ENCODE data around the gene PAAF1.

Gene PAAF1

GRCh38 chr11:73946798-73947458 is 70.1 kb downstream of the PAAF1 start:
- no peak for DNase-seq (ENCODE audit: low read depth)

GRCh38 chr11:73949246-73949645 is 72.4 kb downstream of the PAAF1 start:
- DNase-seq (ENCODE audit: low read depth): no peak

- no peak for DNase-seq (ENCODE audit: low read depth)
These were observed 73.1 kb downstream of the PAAF1 start for GRCh38 chr11:73949912-73950311.

GRCh38 chr11:73950869-73951710 is 74.3 kb downstream of the PAAF1 start, which contains the start of gene DNAJB13:
Gene DNAJB13 (plus strand): TSS chr11:73951026. CDS start chr11:73951070, 44 bp downstream.
- DNase-seq (ENCODE audit: low read depth): no peak

- DNase-seq (ENCODE audit: low read depth): no peak
These were observed 75.0 kb downstream of the PAAF1 start for GRCh38 chr11:73951797-73952196.

GRCh38 chr11:73956876-73957653 is 80.3 kb downstream of the PAAF1 start:
- DNase-seq (ENCODE audit: low read depth): no peak

GRCh38 chr11:73957654-73958361 is 81.0 kb downstream of the PAAF1 start:
- no peak for DNase-seq (ENCODE audit: low read depth)

- no peak for DNase-seq (ENCODE audit: low read depth)
These were observed 81.8 kb downstream of the PAAF1 start for GRCh38 chr11:73958521-73959141.

GRCh38 chr11:73961321-73961720 is 84.5 kb downstream of the PAAF1 start:
- no peak for DNase-seq (ENCODE audit: low read depth)

GRCh38 chr11:73962101-73962705 is 85.4 kb downstream of the PAAF1 start:
- DNase-seq (ENCODE audit: low read depth): no peak

- DNase-seq (ENCODE audit: low read depth): no peak
These were observed 87.1 kb downstream of the PAAF1 start for GRCh38 chr11:73963861-73964260.

- DNase-seq (ENCODE audit: low read depth): no peak
These were observed 88.4 kb downstream of the PAAF1 start for GRCh38 chr11:73965076-73965763.

- no peak for DNase-seq (ENCODE audit: low read depth)
These were observed 88.9 kb downstream of the PAAF1 start for GRCh38 chr11:73965764-73966121.

GRCh38 chr11:73968356-73968966 is 91.7 kb downstream of the PAAF1 start:
- DNase-seq (ENCODE audit: low read depth): no peak

GRCh38 chr11:73969091-73969490 is 92.3 kb downstream of the PAAF1 start:
- DNase-seq (ENCODE audit: low read depth): no peak

- no peak for DNase-seq (ENCODE audit: low read depth)
These were observed 93.4 kb downstream of the PAAF1 start for GRCh38 chr11:73969991-73970800.

GRCh38 chr11:73971175-73971719 is 94.4 kb downstream of the PAAF1 start:
- DNase-seq (ENCODE audit: low read depth): no peak

GRCh38 chr11:73972187-73972586 is 95.4 kb downstream of the PAAF1 start:
- no peak for DNase-seq (ENCODE audit: low read depth)
